RKO (cell line): ENCODE measurements around the gene TAX1BP1.

Experiments used
- DNase-seq: peaks from one replicate; pipeline ENCODE4 v3.0.0-alpha.2; 2016; ENCODE audit warnings: low spot score

Gene TAX1BP1

DNA sequence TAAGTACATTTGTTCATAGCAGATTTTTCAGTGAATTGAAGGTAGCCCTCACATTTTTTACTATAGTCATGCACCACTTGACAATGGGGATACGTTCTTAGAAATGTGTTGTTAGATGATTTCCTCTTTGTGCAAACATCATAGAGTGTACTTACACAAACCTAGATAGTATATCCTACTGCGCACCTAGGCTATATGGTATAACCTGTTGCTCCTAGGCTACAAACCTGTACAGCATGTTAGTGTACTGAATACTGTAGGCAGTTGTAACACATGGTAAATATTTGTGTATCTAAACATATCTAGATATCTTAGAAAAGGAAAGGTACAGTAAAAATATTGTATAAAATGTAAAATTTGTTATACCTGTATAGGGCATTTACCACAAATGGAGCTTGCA lies 41.2 kb downstream of the TAX1BP1 start:
- DNase-seq, result no peak

DNA sequence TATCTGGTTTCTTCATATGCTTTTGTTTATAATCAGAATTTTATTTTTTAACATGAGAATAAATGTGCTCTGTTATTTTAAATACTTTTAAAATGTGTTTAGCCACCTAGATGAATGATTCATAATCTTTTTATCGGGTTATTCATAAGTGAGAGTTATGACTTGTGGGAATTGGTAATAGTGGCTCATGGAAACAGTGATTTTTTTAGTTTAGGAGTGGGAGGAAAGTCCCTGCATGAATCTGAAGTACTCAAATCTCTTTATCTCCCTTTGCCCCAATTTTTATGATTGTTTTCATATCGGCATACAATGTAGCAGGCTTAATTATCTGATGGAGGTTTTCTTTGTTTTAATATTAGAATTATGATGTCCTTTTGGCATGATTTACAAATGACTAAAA lies 42.9 kb downstream of the TAX1BP1 start:
- peak; percentile 34 for DNase-seq

DNA sequence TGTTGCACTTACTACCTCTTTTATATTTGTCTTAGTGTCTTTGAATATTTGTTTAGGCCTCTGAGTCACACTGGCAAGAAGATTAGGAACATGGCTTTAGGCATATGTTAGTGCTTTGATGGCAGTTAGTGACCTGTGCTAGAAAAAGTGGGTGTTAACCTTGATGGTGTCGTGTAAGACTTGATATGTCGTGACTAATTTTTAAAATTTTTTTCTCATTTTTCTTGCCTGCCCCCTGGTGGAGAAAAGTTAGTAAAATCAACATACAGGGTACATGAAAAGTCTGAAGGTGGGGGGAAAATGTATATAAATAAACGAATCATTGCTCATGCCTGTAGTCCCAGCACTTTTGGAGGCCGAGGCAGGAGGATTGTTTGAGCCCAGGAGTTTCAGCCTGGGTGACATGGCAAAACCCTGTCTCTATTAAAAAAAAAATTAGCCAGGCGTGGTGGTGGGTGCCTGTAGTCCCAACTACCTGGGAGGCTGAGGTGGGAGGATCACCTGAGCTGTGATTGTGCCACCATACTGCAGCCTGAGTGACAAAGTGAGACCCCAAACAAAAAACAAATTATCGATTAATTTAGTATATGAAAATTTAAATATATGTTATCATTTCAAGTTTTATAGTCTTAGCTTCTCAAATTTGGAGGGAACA lies 44.6 kb downstream of the TAX1BP1 start:
- DNase-seq, result peak; percentile 79

DNA sequence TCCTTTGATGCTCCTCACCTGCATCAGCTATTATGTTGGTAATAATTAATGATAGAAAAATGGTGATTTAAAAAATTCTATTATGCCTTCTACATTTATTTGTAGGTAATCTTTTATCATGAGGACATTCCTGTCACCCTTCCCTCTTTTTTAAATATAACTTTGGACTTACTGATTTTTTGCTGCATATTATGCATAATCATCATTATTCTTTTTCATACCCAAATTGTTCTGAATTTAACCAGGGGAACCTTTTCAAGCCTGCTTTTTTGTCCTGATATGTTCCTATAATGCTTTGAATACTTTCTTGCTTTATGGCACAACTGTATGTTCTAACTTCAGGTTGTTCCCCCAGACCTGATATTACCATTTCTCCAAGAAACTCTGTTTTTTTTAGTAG lies 48.5 kb downstream of the TAX1BP1 start:
- DNase-seq, result no peak

DNA sequence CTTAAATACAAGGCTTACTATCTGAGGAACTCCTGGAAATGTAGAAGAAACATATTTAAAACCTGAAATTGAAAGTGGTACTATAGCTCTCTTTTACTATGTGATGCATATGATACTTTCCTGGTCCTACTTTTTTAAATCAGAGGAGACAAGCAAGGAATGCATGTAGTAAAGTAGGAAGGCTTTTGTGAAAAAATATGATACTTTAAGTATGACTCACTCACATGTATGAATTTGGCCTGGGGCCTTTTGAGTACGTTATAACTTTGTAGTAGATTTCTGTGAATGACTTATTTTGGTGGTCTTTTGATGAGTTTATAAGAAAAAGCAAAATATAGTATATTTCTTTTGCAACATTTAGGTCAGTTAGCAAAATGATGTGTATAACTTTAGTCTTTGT lies 53.8 kb downstream of the TAX1BP1 start:
- no peak for DNase-seq

DNA sequence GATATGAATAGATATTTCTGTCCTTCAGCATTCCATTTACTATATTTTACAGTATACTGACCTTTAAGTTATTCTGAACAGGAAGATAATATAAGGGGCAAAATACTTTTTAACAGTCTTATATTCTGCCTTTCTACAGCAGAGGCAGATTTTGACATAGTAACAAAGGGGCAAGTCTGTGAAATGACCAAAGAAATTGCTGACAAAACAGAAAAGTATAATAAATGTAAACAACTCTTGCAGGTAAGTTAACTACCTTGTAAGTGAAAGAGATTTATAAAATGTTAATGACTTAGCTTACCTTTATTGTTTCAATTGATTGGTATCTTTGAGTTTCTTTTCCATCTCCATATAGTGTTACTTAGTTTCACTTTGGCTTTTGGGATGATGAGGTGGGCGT lies 56.0 kb downstream of the TAX1BP1 start:
- no peak for DNase-seq

DNA sequence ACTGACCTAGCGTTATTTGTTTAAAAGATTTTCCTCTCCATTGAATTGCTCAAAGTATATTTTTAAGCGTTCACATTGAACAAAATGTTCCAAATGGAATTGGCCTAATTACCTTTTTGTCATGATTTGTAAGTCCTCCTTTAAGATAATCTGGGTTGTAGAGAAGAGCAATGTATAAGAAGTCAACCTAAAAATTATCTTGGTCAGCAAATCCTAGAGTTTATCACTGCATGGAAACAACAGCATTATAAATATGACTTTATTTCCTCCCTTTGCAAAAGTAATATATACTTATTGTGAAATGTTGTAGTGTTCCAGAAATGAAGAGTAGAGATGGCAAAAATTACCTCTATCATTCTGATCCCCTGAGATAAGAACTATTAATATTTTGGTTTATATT lies 59.2 kb downstream of the TAX1BP1 start:
- no peak for DNase-seq

DNA sequence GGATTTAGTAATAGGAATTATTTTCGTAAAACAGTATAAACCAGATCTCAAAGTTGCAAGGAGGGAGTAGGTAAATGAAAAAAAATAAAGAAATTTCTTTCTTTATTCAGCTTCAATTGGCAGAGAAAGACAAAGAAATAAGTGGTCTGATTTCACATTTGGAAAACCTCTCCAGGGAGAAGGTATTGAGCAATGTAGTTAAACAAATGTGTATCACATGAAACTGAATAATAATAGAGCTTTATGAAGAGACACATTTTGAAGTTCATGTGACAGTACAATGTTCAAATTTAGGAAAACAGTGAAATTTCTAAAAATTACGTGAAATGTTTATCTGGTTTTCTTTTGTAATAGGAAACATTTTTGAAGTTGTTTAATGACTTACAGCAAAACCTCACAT lies 63.0 kb downstream of the TAX1BP1 start:
- DNase-seq, result no peak

DNA sequence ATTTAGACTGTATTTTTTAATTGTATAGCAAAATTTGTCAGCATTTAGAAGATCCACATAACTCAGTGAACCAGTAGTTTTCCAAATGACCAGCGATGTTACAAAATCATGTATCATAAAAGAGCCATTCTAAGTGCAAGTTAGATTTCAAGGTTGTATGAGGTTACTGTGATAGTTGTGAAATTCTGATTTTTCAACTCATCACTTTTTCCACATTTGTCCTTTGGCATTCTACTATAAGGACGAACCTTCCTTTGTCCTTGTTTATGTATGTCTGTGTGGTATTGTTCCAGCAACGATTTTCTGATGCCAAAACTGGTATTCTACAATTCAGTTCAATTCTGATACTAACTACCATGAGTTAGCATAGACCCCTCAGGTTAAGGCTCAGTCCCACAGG lies 64.2 kb downstream of the TAX1BP1 start:
- no peak for DNase-seq

DNA sequence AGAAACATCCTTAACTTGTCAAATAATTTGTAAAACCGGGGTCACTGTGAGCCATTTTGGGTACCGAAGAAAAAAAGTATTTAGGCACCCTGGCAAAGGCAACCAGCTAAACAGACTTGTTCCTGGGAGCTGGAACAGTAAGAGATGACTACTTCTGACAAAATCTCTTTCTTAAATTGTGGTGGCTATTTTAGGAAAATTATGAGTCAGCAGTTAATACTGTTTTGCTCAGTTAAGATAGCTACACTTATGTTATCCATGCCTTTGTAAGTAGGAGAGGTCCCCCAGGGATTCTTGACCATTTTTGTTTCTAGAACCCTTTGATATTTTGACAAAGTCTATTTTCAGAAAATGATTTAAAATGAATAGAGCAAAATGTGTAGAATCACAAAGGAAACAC lies 68.7 kb downstream of the TAX1BP1 start:
- peak; percentile 28 for DNase-seq

DNA sequence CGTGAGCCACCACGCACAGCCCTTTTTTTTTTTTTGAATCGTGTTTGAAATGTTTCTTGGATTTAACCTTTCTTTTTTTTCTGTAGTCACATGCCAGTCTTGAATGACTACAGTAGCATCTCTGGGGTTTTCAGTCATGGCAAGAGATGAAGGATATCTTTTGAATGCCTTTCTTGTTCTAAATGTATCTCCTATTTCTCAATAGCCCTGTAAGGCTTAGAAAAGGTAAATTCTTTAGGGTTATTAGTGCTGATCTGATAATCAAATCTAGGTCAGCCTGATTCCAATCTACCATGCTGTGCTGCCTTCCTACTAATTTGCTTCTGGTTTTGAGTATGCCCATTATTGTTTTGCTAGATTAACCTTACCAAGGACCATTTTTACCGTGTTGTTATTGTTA lies 70.2 kb downstream of the TAX1BP1 start:
- DNase-seq, result no peak

DNA sequence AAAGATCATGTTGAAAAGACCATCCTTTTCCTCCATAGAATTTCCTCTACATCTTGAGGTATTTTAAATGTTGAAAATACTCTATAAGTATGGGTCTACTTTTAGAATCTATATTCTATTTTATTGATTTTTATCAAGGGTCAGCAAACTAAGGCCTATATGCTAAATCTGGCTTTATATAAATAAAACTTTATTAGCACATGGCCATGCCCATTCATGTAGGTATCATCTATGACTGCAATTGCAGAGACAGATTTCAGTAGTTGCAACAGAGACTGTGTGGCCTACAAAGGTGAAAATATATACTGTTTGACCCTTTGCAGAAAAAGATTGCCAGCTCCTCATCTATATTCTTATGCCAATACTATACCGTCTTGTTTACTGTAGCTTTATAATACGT lies 72.7 kb downstream of the TAX1BP1 start:
- DNase-seq, result no peak

DNA sequence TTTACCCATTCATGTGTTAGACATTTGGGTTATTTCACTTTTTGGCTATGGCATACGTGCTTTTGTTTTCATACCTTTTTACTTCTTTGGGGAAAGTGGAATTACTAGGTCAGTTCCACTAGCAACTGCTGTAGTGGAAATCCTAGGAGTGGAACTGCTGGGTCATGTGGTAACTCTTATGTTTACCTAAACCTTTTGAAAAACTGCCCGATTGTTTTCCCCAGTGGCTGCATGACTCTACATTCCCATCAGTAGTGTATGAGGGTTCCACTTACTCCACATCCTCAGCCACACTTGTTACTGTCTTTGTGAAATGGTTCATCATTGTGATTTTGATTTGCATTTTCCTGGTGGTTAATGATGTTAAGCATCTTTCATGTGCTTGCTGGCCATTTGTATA lies 82.3 kb downstream of the TAX1BP1 start:
- no peak for DNase-seq

DNA sequence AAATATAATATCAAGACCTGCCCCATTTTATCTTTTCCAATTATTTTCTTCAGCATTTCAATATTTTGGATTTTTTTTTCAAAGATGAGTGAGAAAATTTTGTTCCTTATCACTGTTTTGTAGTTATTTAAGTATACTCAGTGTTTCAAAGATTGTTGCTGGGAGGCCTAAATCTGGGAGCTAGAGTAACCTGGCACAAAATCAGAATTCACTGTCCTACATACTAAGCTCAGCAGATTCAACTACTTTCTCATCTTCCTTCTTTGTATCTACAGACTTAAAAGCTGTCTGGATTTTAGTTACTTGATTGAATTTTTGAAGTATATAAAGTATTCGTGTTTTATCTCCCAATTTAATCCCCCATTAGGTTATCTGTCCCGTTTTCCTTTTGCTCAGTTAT lies 85.9 kb downstream of the TAX1BP1 start:
- no peak for DNase-seq

DNA sequence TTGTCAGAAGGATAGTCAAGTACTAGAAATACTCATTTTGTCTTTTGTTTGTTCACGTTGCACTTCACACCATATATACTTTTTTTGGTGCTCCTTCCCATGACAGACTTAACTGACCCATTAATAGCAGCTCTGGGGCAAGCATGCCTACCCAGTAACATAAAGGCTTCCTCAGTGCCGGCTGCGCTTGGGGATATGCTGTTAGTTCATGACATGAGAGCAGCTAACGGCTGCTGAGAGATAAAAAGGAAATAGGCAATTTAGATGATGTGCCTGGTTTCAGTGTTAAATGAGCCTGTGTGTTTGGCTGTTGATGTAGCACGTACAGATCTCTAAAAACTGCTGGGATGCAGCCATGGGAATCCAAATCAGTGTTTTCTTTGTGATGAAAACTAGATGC lies 86.4 kb downstream of the TAX1BP1 start:
- DNase-seq, result no peak

DNA sequence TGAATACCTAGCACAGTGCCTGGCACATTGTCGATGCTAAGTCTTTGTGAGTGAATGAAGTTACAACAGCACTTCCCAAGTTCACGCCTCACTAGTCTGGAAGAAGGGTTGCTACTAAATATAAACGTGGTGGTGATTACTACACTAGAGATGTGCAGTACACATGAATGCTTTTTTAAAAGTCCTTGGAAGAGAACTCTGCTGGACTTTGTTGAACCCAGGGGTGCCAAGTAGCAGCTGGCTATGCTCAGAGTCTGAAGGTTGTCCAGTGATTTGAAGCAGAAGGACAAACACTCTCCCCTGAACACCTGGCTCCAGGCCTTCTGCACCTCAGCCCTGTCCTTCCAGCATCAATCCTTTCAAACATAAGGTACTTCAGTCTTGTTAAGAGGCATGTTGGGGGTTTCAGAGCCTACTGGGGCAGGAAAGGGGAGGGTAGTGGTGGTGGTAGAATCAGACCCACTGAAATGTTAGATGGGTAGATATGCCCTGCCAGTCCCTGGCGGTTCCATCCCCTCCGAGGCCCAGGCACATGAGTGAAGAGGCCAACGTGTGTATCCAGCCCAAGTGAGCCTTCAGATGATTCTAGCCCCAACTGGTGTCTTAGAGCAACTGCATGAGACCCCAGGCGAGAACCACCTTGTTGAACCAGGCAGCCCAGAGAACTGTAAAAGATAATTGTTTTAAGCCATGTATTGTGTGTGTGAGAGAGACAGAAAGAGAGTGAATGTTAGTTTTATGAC lies 94.4 kb downstream of the TAX1BP1 start:
- DNase-seq, result no peak

DNA sequence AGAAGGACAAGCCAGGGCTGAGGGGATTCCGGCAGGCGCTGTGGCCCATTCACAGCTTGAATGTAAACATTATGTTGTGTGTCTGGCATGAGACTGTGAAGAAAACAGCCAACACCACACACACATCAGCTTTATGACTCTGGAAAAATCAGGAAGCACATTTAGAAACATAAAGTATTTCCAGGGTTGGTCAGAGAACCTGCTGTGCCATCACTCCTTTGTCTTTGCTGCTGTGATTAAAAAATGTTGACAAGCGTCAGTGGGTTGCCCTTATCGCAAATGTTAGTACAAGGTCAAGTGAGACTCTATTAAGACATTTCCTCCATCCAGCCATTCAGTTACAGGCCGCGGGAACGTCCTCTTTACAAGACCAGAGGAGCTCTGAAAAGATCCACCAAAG lies 95.4 kb downstream of the TAX1BP1 start:
- no peak for DNase-seq

DNA sequence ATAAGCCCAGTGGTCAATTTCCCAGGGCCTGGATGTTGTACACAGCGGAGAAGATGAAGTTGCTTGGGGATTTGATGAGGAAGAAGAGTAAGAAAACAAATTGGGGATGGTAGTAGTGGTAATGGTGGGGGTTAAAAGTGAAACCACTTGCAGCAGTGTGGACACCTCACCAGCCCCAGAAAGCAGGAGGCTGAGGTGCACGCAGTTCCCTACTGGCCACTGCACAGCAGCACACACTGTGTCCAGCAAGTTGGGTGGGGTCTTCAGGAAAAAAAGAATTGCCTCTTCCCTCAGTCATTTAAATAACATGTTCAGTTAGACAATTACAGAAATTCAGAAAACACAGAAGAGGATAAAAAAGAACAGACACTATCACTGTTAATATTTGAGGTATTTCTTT lies 96.6 kb downstream of the TAX1BP1 start:
- no peak for DNase-seq

DNA sequence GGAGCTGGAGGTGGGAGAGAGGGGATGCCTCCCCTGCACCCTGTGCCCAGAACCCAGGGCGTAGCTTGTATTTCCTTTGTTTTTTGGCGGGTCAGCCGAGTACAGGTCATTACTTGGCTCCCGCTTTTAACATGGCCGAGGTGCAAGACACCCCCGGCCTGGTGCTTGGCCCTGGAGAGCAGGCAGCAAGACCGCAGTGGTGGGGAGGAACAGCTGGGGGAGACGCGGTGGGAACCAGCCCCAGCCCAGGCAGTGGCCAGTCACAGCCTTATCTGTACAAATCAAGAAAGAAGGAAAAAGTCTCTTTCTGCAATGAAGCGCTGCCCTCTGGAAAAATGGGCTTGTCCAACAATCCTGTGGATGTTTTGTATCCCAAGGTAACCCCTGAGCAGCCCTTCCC lies 99.1 kb downstream of the TAX1BP1 start:
- no peak for DNase-seq

DNA sequence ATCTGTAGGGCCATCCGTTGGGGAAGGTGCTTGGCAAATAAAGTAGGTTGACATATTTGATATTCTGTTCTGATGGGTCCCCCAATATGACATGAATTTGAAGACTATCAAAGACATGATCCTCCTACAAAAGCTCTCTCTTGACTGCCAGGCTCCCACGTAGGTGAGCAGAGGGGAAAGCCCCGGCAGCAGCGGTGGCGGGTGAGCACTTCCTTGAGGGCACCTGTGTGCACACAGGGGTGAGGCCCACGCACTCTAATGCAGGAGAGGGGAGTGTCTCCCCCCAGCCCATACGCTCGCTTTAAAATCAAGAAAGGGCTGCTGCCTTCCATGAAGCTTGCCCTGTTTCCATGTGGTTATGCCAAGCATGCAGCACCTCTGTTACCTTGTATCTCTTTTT lies 100.4 kb downstream of the TAX1BP1 start:
- no peak for DNase-seq

DNA sequence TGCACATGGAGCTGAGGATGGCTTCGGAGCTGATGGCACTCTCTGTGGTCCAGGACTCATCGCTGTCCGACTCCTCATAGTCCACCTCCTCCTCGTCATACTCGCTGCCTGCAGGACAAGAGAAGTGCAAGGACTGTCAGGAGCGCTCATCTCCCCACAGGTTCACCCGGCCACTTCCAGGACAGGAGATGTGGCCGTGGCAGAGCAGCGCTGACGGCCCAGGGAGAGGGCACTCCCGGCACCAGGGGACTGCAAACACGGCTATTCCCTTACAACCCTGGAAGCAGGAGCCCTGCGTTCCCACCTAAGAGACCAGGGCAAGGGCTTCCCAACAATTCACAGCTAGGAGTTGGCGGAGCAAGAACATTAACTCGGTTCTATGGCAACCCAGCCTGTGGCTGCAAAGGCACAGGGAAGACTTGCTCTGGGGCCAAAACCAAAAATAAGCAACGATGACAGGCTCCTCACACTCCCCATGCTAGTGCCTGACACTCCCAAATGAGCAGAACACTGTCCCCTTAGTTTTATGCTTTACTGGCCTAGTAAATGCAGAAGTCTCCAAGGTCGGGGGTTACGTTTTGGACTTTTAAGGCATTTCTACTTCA lies 100.9 kb downstream of the TAX1BP1 start:
- DNase-seq, result no peak

DNA sequence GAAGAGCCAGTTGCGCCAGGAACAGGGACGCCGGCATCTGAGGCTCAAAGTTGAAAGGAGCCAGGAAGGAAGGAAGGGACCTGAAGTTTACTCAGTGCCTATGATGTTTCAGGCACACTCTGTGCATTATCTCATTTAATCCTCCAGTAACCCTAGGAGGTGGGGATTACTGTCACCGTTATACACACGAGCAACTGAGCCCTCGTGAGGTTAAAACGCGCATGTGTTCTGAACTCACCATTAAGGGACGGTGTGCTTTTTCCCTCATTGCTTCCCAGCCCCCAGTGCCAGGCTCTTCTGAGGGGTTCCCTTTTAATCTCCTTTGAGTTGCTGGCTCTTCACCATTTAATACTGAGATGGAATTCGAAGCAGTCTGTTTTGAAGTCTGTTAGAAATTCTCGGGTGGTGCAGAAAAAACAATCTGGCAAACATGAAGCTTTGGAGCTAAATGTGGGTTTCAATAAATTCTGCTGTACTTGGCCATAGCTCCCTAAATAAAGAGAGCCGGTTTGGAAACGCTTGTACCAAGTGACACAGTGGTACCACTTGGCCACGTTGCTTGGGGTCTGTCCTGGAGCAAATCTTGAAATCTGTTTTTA lies 102.2 kb downstream of the TAX1BP1 start:
- no peak for DNase-seq

DNA sequence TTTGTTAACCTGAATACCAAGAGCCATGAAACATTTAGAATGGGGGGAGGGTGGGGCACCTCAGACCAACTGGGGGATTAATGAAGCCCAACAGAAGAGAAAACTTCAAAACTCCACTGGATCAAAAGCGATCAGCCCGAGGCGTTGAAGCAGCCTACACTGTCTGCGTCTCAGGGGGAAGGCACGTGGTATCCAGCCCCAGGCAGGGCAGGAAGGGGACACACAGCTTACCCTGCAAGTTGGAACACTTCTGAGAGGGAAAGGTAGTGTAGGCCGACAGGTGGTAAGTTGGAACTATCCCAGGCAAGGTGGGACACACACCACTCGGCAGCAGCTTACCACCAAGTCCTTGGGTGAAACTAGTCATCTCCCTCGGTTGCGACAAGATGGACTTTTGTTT lies 102.9 kb downstream of the TAX1BP1 start:
- no peak for DNase-seq
